HG03060 (cell line): Measurements from ENCODE around the gene SHISAL2A.

ENCODE experiments used
- ATAC-seq: cut with Tn5 transposase; IDR thresholded peaks from one replicate; pipeline ENCODE4 v1.9.1; 2021; ENCODE audit warnings: low read depth, moderate number of reproducible peaks; ENCODE audit not compliant: unreplicated experiment

SHISAL2A gene

GRCh38 chr1:52632732-52633290, at the start of gene SHISAL2A:
SHISAL2A (plus strand) TSS chr1:52633168; CDS start chr1:52633494, 326 bp downstream.
- ATAC-seq: no peak

- no peak for ATAC-seq
Observed at GRCh38 chr1:52585474-52585873, 47.5 kb upstream of the SHISAL2A start.

- ATAC-seq: no peak
Observed at GRCh38 chr1:52588027-52588426, 44.9 kb upstream of the SHISAL2A start.

- ATAC-seq: no peak
Observed at GRCh38 chr1:52588535-52588934, 44.4 kb upstream of the SHISAL2A start.

GRCh38 chr1:52590266-52590665, 42.7 kb upstream of the SHISAL2A start:
- no peak for ATAC-seq

GRCh38 chr1:52592637-52593323, 40.2 kb upstream of the SHISAL2A start:
- no peak for ATAC-seq

GRCh38 chr1:52593495-52593894, 39.5 kb upstream of the SHISAL2A start:
- ATAC-seq: no peak

- ATAC-seq: no peak
Observed at GRCh38 chr1:52595061-52595460, 37.9 kb upstream of the SHISAL2A start.

- no peak for ATAC-seq
Observed at GRCh38 chr1:52597912-52598311, 35.1 kb upstream of the SHISAL2A start.

GRCh38 chr1:52598729-52599128, 34.2 kb upstream of the SHISAL2A start:
- no peak for ATAC-seq

GRCh38 chr1:52599236-52599635, 33.7 kb upstream of the SHISAL2A start:
- ATAC-seq: no peak

- ATAC-seq: no peak
Observed at GRCh38 chr1:52600533-52601179, 32.3 kb upstream of the SHISAL2A start.

GRCh38 chr1:52601519-52601918, 31.4 kb upstream of the SHISAL2A start:
- no peak for ATAC-seq

GRCh38 chr1:52601991-52602855, 30.7 kb upstream of the SHISAL2A start, which contains the start of gene GPX7:
GPX7 (plus strand) TSS chr1:52602371; CDS start chr1:52602410, 39 bp downstream.
- no peak for ATAC-seq

GRCh38 chr1:52602856-52603600, 29.9 kb upstream of the SHISAL2A start:
- ATAC-seq: no peak

GRCh38 chr1:52603630-52604029, 29.3 kb upstream of the SHISAL2A start:
- ATAC-seq: no peak

- no peak for ATAC-seq
Observed at GRCh38 chr1:52604063-52604770, 28.8 kb upstream of the SHISAL2A start.

GRCh38 chr1:52613636-52614373, 19.2 kb upstream of the SHISAL2A start:
- no peak for ATAC-seq

- ATAC-seq: no peak
Observed at GRCh38 chr1:52614671-52615070, 18.3 kb upstream of the SHISAL2A start.
